Activated B cell treated with CpG ODN at 0.5 μM for 24 hours (primary cell): ENCODE measurements around the gene AHCYL2. TPM values are rescaled to one million over a fixed set of nuclear protein-coding genes. Genes with fewer than 3 reads are reported as not detected.

ENCODE experiments used
- ATAC-seq: fragments of 200-7000 bp; cut with Tn5 transposase; one replicate; pipeline ENCODE4 v1.10.0; 2021; ENCODE audit warnings: low read depth, mild to moderate bottlenecking, moderate library complexity
- CTCF ChIA-PET: fragments of 350-600 bp; sonication (Branson Sonifier 250); formaldehyde crosslinking; loops from one replicate; lab custom pipeline; 2021; ENCODE audit warnings: antibody characterized with exemption; lab: Charles Lee
- POLR2A ChIA-PET: fragments of 350-600 bp; sonication (Branson Sonifier 250); formaldehyde crosslinking; loops from one replicate; lab custom pipeline; 2021; ENCODE audit warnings: antibody characterized with exemption; lab: Charles Lee
- DNase-seq: peaks from one replicate; pipeline ENCODE4 v3.0.0; 2022
- H3K27ac Mint-ChIP-seq: one replicate; pipeline ENCODE4 v1.8.0; 2020; ENCODE audit warnings: mixed read lengths
- H3K27me3 Mint-ChIP-seq: one replicate; pipeline ENCODE4 v1.8.0; 2021; ENCODE audit warnings: mixed read lengths
- H3K36me3 Mint-ChIP-seq: one replicate; pipeline ENCODE4 v1.8.0; 2021; ENCODE audit warnings: low read depth, mixed read lengths
- H3K4me1 Mint-ChIP-seq: one replicate; pipeline ENCODE4 v1.8.0; 2021; ENCODE audit warnings: mixed read lengths
- H3K4me3 Mint-ChIP-seq: one replicate; pipeline ENCODE4 v1.8.0; 2020; ENCODE audit warnings: mild to moderate bottlenecking, mixed read lengths
- H3K9me3 Mint-ChIP-seq: one replicate; pipeline ENCODE4 v1.8.0; 2020; ENCODE audit warnings: mixed read lengths
- intact Hi-C: fragments of 100-400 bp; cut with micrococcal nuclease; formaldehyde crosslinking; loops from one replicate; pipeline ENCODE4 v1.15.1; 2024
- total RNA-seq: library from RNA; stranded (reverse); gene quantifications from 2 replicates; pipeline ENCODE4 v1.2.3, GENCODE V29; 2022
- TF ChIP-seq, protein P1 (sequence below): fragments of 200-600 bp; IDR thresholded peaks from one replicate; pipeline ENCODE4 v1.8.0; 2022; ENCODE audit warnings: antibody characterized with exemption, mild to moderate bottlenecking

The AHCYL2 gene
- total RNA-seq, 1 donor from 2014 or later = 11.6 TPM

DNA sequence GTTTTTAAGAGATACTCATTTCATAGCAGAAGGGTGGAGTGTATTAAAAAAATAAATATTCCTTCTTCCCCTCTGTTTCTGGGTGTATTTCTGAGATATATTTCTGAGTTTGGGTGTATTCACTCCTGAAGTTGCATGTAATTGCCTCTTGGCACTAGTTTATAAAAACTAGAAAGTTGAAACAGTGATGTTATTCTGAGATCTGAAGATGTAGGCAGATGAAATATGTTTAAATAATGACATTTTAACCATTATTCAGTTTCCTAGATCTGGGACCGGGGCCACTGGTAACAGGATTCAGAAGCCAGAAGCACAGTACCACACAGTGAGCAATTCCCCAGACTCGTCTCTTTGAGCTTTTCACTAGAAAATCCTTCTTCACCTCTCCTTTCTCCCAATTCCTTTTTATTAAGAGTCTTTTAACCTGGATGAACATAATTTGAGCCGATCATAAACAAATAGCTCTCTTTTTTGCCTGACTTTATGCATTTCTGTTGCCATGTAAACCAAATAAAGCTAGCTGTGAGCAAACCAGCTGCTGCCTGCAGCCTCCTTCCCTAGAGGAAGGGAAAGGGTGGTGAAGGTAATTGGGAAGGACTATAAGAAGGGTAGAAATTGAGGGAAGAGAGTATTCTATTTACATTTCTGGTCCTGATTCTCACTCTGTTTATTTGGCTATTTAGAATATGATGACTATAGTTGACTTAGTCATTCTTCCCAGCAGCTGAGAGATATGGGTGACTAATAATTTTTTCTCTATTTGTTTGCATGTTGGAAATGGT is 107.6 kb downstream of the AHCYL2 start:
- no peaks in the 10 kb centered on the region for H3K9me3 Mint-ChIP-seq
- H3K4me3 Mint-ChIP-seq = no peak overlapping the region
- ChIA-PET POLR2A (no interaction called here), CTCF (interaction anchor here (0.9 kb wide), 1 partner anchor 11 kb away, joined by 3 read pairs; no protein-coding TSS in a partner anchor)
- ATAC-seq (no peak), DNase-seq (no peak)
- H3K27ac Mint-ChIP-seq = no peak overlapping the region
- intact Hi-C loops = no loop called here
- H3K27me3 Mint-ChIP-seq = no peaks in the 10 kb centered on the region
- H3K4me1 Mint-ChIP-seq = no peaks in the 10 kb centered on the region
- peaks cover 5% of the 10 kb centered on the region for H3K36me3 Mint-ChIP-seq
- TF ChIP-seq, protein P1, sequence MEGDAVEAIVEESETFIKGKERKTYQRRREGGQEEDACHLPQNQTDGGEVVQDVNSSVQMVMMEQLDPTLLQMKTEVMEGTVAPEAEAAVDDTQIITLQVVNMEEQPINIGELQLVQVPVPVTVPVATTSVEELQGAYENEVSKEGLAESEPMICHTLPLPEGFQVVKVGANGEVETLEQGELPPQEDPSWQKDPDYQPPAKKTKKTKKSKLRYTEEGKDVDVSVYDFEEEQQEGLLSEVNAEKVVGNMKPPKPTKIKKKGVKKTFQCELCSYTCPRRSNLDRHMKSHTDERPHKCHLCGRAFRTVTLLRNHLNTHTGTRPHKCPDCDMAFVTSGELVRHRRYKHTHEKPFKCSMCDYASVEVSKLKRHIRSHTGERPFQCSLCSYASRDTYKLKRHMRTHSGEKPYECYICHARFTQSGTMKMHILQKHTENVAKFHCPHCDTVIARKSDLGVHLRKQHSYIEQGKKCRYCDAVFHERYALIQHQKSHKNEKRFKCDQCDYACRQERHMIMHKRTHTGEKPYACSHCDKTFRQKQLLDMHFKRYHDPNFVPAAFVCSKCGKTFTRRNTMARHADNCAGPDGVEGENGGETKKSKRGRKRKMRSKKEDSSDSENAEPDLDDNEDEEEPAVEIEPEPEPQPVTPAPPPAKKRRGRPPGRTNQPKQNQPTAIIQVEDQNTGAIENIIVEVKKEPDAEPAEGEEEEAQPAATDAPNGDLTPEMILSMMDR = no peak

DNA sequence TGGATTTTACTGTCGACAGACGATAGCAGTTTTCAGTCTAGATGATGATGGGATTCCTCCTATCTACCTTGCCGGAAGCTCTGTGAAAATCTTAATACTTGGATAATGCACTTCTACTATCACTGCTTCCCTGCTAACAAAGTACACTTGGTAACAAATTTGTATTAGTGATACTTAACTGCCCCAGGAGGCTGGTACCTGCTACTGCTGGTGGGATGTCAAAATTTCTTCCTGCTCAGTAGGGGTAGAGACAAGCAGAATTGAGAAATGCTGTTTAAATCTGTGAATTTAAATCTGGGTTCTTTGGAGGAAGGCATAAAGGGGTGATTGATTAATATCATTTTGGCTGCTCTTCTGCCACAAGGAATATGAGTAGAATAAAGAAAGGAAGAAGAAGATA is 109.6 kb downstream of the AHCYL2 start:
- no peak for ATAC-seq
- ChIA-PET CTCF (interaction anchor here (0.9 kb wide), 1 partner anchor 9 kb away, joined by 4 read pairs; no protein-coding TSS in a partner anchor), POLR2A (no interaction called here)
- no peak overlapping the region for H3K27ac Mint-ChIP-seq
- intact Hi-C loops = no loop called here
- H3K36me3 Mint-ChIP-seq = peaks cover 2% of the 10 kb centered on the region
- no peaks in the 10 kb centered on the region for H3K4me1 Mint-ChIP-seq
- no peak for DNase-seq
- H3K4me3 Mint-ChIP-seq = no peak overlapping the region
- no peaks in the 10 kb centered on the region for H3K9me3 Mint-ChIP-seq
- H3K27me3 Mint-ChIP-seq = no peaks in the 10 kb centered on the region
- TF ChIP-seq, protein P1 = no peak

DNA sequence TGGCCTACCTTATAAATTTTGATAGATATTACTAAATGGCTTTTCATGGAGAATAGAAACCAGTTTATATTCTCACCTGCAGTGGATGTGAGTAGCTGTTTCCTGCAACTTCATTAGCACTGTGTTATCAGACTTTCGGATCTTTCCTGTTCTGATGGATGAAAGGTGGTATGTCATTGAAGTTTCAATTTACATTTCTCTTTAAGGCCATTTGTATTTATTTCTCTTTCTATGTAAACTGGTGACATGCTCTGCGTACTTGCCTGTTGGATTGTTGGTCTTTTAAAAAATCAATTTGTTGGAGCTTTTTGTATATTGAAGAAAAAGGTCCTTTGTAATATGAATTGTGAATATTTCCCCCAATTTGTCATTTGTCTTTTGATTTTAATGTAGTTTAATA is 113.6 kb downstream of the AHCYL2 start:
- no peaks in the 10 kb centered on the region for H3K9me3 Mint-ChIP-seq
- H3K36me3 Mint-ChIP-seq = no peaks in the 10 kb centered on the region
- no peak overlapping the region for H3K27ac Mint-ChIP-seq
- ChIA-PET CTCF (interaction anchor here (1.2 kb wide), 1 partner anchor 30 kb away, joined by 4 read pairs; no protein-coding TSS in a partner anchor), POLR2A (no interaction called here)
- intact Hi-C loops = no loop called here
- ATAC-seq (no peak), DNase-seq (no peak)
- no peaks in the 10 kb centered on the region for H3K4me1 Mint-ChIP-seq
- no peaks in the 10 kb centered on the region for H3K27me3 Mint-ChIP-seq
- H3K4me3 Mint-ChIP-seq = no peak overlapping the region
- TF ChIP-seq, protein P1 = no peak

DNA sequence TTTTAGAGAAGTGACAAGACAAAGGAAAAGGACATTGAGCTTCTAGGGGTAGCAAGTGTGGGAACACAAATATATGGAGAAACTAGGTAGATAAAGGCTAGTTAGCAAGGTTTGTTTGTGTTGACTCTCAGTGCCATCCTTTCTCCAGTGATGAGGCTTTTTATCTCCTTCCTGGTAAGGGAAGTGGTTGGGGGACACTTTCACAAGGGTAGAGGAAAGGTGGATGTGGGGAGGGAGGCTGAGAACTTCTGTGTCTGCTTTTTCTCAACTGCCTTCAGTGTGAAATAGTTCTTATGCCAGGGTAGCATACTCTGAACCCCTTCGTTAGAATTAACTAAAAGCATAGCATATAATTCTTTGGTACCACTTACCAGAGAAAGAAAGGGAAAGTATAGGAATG is 116.4 kb downstream of the AHCYL2 start:
- intact Hi-C loops = loop anchor here (5.0 kb wide), 1 partner anchor 36 kb away; no protein-coding TSS in a partner anchor
- Mint-ChIP-seq H3K27ac (no peak overlapping the region), H3K9me3 (no peaks in the 10 kb centered on the region), H3K4me3 (no peak overlapping the region), H3K4me1 (peaks cover 6% of the 10 kb centered on the region), H3K27me3 (no peaks in the 10 kb centered on the region), H3K36me3 (no peaks in the 10 kb centered on the region)
- ATAC-seq = no peak
- DNase-seq = no peak
- ChIA-PET POLR2A (no interaction called here), CTCF (interaction anchor here (0.7 kb wide), 1 partner anchor 124 kb away, joined by 3 read pairs; no protein-coding TSS in a partner anchor)
- TF ChIP-seq, protein P1 = no peak
